Transverse colon (tissue), 4 donors: ENCODE measurements around the gene NOTUM. TPM values are rescaled to one million over a fixed set of nuclear protein-coding genes. Genes with fewer than 3 reads are reported as not detected.
A peak's percentile ranks its signal among the peaks of the same experiment; 100 is the strongest.

ENCODE experiments used
- DNase-seq: peaks from one replicate; pipeline ENCODE4 v3.0.0-alpha.2; 2019
- H3K27ac ChIP-seq, 4 donors: fragments of 200-600 bp; sonication (generic); 2 replicates each; pipeline ENCODE4 v1.5.1; 2016 to 2018; ENCODE audit warnings: inconsistent platforms in 4 of 4
- H3K27me3 ChIP-seq: fragments of 200-600 bp; sonication (generic); 2 replicates; pipeline ENCODE4 v1.5.1; 2017; ENCODE audit warnings: inconsistent platforms
- H3K36me3 ChIP-seq, 4 donors: fragments of 200-600 bp; sonication (generic); 2 replicates each; pipeline ENCODE4 v1.5.1; 2017 to 2019; ENCODE audit warnings: inconsistent platforms in 4 of 4
- H3K4me1 ChIP-seq, 4 donors: fragments of 200-600 bp; sonication (generic); 2 replicates each; pipeline ENCODE4 v1.5.1; 2017 to 2020; ENCODE audit warnings: inconsistent platforms in 4 of 4
- H3K4me3 ChIP-seq, 4 donors: fragments of 200-600 bp; sonication (generic); 1 replicate in 1 of 4; 2 replicates in 3 of 4; pipeline versions ENCODE4 v1.5.1 to v1.6.1; 2017 to 2019; ENCODE audit warnings: inconsistent platforms in 4 of 4
- H3K9me3 ChIP-seq, 2 donors: fragments of 200-600 bp; sonication (generic); 2 replicates each; pipeline ENCODE4 v1.5.1; 2017 to 2019; ENCODE audit warnings: inconsistent platforms in 2 of 2
- EP300 ChIP-seq: sonication (generic); formaldehyde crosslinking; IDR thresholded peaks from one replicate; pipeline ENCODE4 v1.6.1; 2017; ENCODE audit warnings: antibody characterized with exemption, low read depth
- POLR2A ChIP-seq: fragments of 450-650 bp; IDR thresholded peaks from one replicate; pipeline ENCODE4 v1.6.1; 2016; ENCODE audit warnings: antibody characterized with exemption, mild to moderate bottlenecking, moderate library complexity
- POLR2AphosphoS5 ChIP-seq, 3 donors: sonication (generic); formaldehyde crosslinking; IDR thresholded peaks; one replicate each; pipeline ENCODE4 v1.6.1; 2016; ENCODE audit warnings: antibody characterized with exemption in 3 of 3
- WGBS, 2 donors: methylation state at CpG; one replicate each; pipeline ENCODE4 v1.1.5; 2018; ENCODE audit warnings: low coverage in 1 of 2; 5-methylcytosine and 5-hydroxymethylcytosine counted together
- in situ Hi-C, 4 donors: fragments of 200-750 bp; cut with MboI; loops; one replicate each; pipeline versions ENCODE4 v1.15.0 to v1.15.1; 2017; ENCODE audit warnings: low sequenced_read_pairs in 3 of 4, low pct_ligation_motif_present in 1 of 4, low pct_unique_long_range_greater_than_20kb in 1 of 4
- intact Hi-C: fragments of 100-400 bp; cut with DNase I; formaldehyde crosslinking; loops from one replicate; pipeline ENCODE4 v1.15.1; 2023; ENCODE audit warnings: low total_unique reads
- total RNA-seq, 4 donors: library from RNA; depleted of rRNA; stranded (reverse); fragments of >200 nt; gene quantifications; one replicate each; pipeline ENCODE4 v1.1.0, GENCODE V29; 2016
- TF ChIP-seq, protein P1 (sequence below), 5 experiments: fragments of 200-600 bp in 3 of 5; fragments of 450-650 bp in 2 of 5; sonication (generic) in 3 of 5; IDR thresholded peaks; 1 replicate in 2 of 5; 2 replicates in 3 of 5; pipeline ENCODE4 v1.5.1; 2016 to 2017; ENCODE audit warnings: antibody characterized with exemption in 5 of 5, inconsistent platforms in 3 of 5, mild to moderate bottlenecking in 2 of 5, moderate library complexity in 1 of 5

NOTUM gene
- total RNA-seq, 4 donors from 2014 or later: not detected

DNA sequence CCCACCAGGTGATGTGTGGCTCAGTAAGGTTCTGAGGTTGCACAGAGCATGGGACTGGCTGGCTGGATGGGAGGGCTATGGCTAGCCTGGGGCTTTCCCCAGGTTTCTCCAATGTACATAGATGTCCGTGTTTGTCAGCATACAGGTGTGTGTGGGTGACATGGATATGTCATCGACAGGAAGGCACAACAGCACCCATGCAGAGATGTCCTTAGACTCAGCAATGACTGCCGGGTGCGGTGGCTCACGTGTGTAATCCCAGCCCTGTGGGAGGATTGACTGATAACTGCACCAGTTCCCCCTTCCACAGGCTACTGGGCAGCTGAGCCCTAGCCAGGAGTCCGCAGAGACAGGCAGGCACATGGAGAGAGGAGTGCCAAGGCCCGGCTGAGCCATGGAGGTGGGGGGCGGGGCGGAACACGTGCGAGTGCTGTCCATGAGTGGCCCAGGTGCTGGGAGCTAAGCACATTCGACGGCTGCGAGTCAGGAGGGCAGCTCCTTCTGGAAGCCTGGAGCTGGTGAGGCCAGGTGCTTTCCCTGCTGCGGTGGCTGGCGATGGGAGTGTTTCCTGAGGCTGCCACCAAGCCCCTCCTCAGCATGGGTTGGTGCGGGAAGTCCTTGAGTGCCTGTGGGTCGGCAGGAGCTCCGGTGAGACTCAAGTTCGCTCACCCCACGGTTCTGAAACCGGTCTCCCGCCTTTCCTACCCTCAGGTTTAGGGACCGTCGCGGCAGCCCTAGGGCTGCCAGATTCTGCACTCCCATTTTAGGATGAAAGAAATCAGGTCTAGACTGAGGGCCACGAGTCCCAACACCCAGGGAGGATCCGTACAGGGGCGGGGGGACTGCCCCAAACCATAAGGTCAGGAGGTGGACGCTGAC is 15.6 kb upstream of the NOTUM start:
- Histone ChIP-seq H3K4me1 (peaks cover 0 to 19% (median 13%) of the 10 kb centered on the region in 4 donors), H3K27ac (peak overlapping the region; percentile 84 to 97 (median 94)), H3K27me3 (no peaks in the 10 kb centered on the region), H3K36me3 (no peaks in the 10 kb centered on the region), H3K4me3 (peak overlapping the region; percentile 63 to 99 (median 78)), H3K9me3 (no peaks in the 10 kb centered on the region)
- WGBS, 2 donors: 26% methylated on average over 30 of the region's 30 CpGs; no CpG with 5 or more reads in 1 of the 2 donors
- TF ChIP-seq EP300 (no peak), POLR2AphosphoS5 (IDR thresholded peaks at IDR 0.05) (no peak)
- peak; percentile 49 for DNase-seq
- intact Hi-C loops (no loop called here), in situ Hi-C loops (no loop called here)

DNA sequence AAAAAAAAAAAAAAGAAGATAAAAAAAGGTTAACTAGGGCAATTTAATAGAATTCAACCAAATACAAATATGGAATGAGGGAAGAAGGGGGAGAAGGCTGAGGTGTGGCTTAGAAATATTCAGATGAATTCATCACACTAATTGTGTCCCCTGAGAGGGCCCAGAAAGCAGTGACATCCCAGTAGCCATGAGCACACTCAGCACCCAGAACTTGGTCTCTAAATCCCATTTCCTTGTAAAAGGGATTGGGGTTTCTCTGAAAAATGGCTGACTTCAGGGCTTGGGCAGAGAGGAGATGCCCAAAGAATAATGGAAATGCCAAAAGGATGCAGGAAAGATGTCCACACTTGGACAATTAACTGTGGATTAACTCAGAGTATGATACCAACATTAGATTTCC is 12.4 kb upstream of the NOTUM start:
- intact Hi-C loops (no loop called here), in situ Hi-C loops (loop anchor here in 1 of 4 donors (25.0 kb wide), 1 partner anchor 189 kb away; no protein-coding TSS in a partner anchor)
- no peaks in the 10 kb centered on the region for H3K9me3 ChIP-seq
- H3K4me1 ChIP-seq: peaks cover under 1 to 17% (median 14%) of the 10 kb centered on the region in 4 donors
- H3K27me3 ChIP-seq: peaks cover 3% of the 10 kb centered on the region
- no peak overlapping the region for H3K4me3 ChIP-seq
- no peak for DNase-seq
- TF ChIP-seq EP300: no peak
- no peak for TF ChIP-seq POLR2A
- no peak for TF ChIP-seq POLR2AphosphoS5 (IDR thresholded peaks at IDR 0.05)
- TF ChIP-seq, protein P1, sequence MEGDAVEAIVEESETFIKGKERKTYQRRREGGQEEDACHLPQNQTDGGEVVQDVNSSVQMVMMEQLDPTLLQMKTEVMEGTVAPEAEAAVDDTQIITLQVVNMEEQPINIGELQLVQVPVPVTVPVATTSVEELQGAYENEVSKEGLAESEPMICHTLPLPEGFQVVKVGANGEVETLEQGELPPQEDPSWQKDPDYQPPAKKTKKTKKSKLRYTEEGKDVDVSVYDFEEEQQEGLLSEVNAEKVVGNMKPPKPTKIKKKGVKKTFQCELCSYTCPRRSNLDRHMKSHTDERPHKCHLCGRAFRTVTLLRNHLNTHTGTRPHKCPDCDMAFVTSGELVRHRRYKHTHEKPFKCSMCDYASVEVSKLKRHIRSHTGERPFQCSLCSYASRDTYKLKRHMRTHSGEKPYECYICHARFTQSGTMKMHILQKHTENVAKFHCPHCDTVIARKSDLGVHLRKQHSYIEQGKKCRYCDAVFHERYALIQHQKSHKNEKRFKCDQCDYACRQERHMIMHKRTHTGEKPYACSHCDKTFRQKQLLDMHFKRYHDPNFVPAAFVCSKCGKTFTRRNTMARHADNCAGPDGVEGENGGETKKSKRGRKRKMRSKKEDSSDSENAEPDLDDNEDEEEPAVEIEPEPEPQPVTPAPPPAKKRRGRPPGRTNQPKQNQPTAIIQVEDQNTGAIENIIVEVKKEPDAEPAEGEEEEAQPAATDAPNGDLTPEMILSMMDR (IDR thresholded peaks at IDR 0.05): no peak
- no peaks in the 10 kb centered on the region for H3K36me3 ChIP-seq
- H3K27ac ChIP-seq: no peak overlapping the region

DNA sequence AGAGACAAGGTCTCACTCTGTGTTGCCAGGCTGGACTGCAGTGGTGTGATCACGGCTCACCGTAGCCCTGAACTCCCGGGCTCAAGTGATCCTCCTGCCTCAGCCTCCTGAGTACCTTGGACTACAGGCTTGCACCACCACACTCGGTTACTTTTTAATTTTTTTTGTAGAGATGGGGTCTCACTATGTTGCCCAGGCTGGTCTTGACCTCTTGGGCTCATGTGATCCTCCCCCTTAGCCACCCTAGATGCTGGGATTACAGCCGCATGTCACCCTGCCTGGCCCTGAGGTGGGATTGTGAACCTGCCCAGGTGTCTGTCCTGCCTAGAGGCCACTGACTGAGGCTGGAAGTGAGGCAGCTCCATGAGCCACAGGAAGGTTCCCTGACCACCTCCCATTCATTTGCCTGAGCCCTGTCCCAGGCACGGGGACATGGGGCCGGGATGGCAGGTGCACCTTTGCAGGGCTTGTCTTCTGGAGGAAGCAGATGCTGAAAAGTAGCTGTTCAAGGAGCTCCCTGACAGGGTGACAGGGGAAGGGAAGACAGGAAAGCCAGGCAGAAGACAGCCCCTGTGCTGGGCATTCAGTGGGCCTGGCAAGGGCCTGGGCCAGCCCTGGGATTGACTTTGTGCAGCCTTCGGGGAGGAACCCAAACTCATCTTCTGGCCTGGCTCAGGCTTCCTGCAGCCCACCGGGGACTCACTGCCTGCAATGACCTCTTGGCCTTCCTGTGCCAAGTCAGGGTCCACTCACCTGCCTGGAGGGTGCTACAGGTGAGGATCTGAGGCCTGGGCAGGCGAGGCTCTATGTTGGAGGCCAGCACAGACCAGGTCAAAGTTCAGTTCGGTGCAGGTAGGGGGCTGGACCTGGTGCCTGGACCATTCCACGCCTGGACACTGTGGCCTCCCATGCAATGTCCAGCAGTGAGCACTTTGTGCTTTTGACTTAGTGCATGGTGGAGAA is 8.1 kb upstream of the NOTUM start:
- Histone ChIP-seq H3K4me3 (no peak overlapping the region), H3K27me3 (peaks cover 44% of the 10 kb centered on the region), H3K4me1 (peaks cover 15 to 26% (median 21%) of the 10 kb centered on the region in 4 donors), H3K9me3 (no peaks in the 10 kb centered on the region), H3K27ac (no peak overlapping the region), H3K36me3 (no peaks in the 10 kb centered on the region)
- in situ Hi-C loops (loop anchor here in 1 of 4 donors (25.0 kb wide), 1 partner anchor 193 kb away; no protein-coding TSS in a partner anchor), intact Hi-C loops (no loop called here)
- DNase-seq: no peak
- WGBS, 2 donors: 40 to 79% methylated on average over 2 to 11 of the region's 12 CpGs
- no peak for TF ChIP-seq POLR2A
- TF ChIP-seq EP300: no peak
- TF ChIP-seq POLR2AphosphoS5 (IDR thresholded peaks at IDR 0.05): no peak
- TF ChIP-seq, protein P1 (IDR thresholded peaks at IDR 0.05): no peak

DNA sequence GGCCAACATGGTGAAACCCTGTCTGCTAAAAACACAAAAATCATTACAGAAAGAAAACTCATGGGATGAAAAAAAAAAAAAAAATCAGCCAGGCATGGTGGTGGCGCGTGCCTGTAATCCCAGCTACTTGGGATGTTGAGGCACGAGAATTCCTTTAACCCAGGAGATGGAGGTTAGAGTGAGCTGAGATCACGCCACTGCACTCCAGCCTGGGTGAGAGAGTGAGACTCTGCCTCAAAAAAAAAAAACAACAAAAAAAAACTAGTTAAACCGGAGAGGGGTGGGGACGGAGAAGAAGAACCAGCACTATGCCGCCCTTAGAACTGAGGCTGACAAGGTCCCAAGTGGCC is 7.4 kb upstream of the NOTUM start:
- 31 to 55% methylated on average over 4 to 7 of the region's 7 CpGs for WGBS, 2 donors
- DNase-seq: no peak
- no peaks in the 10 kb centered on the region for H3K9me3 ChIP-seq
- no peak for TF ChIP-seq POLR2A
- no peak for TF ChIP-seq EP300
- TF ChIP-seq, protein P1 (IDR thresholded peaks at IDR 0.05): no peak
- TF ChIP-seq POLR2AphosphoS5 (IDR thresholded peaks at IDR 0.05): no peak
- H3K4me3 ChIP-seq: peak overlapping the region in 1 of 4 donors; percentile 24
- in situ Hi-C loops (loop anchor here in 1 of 4 donors (25.0 kb wide), 1 partner anchor 194 kb away; no protein-coding TSS in a partner anchor), intact Hi-C loops (no loop called here)
- H3K36me3 ChIP-seq: no peaks in the 10 kb centered on the region
- H3K4me1 ChIP-seq: peaks cover 15 to 26% (median 21%) of the 10 kb centered on the region in 4 donors
- H3K27me3 ChIP-seq: peaks cover 52% of the 10 kb centered on the region
- no peak overlapping the region for H3K27ac ChIP-seq
